Measurements from ENCODE around the gene FMNL2. TPM values are rescaled to one million over a fixed set of nuclear protein-coding genes. Genes with fewer than 3 reads are reported as not detected.

Gene FMNL2
- polyA plus RNA-seq, 1 donor from 2014 or later: 0.24 TPM

DNA sequence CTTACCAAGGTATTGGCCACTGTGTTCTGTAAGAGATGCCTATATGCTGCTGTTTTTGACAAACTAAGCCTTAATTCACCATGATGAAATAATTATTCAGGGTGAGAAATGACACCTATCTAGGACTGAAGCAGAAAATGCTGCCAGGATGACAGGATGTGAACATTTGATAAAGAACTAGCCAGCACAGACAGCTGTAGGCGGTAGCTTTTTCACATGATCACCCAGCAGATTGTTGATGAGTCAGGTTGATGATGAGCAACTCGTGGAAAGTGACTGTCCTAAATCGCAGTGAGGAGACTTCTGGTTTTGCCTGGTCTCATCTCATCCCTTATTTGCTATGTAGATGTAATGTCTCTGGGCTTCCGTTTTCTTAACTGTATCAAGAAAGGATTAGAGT lies 238.2 kb downstream of the FMNL2 start:
- H3K4me1 Mint-ChIP-seq: peaks cover 0 to 3% (median 0%) of the 10 kb centered on the region in 3 donors
- H3K9me3 Mint-ChIP-seq: no peaks in the 10 kb centered on the region
- H3K27me3 Mint-ChIP-seq: no peaks in the 10 kb centered on the region
- H3K27ac Mint-ChIP-seq: no peak overlapping the region
- H3K36me3 Mint-ChIP-seq: no peaks in the 10 kb centered on the region
- H3K4me3 Mint-ChIP-seq: no peak overlapping the region

DNA sequence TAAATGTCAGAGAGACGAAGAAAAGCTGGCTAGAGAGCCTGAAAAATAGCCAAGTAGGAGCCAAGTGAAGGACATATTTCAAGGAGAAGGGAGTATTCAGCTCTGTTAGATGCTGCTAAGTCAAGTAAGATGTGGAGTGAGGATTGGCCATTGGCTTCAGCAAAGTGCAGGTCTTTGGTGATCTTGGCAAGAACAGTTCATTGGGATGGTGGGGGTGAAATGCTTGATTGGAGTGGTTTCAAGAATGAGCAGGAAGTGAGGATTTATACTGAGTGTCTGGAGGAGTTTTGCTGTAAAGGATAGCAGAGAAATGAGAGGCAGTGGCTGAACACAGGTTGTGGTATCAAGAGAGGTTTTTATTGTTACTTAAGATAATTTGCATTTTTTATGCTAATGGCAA lies 242.6 kb downstream of the FMNL2 start:
- H3K9me3 Mint-ChIP-seq: no peaks in the 10 kb centered on the region
- peaks cover 6% of the 10 kb centered on the region for H3K36me3 Mint-ChIP-seq
- peaks cover 0 to 3% (median 0%) of the 10 kb centered on the region in 3 donors for H3K4me1 Mint-ChIP-seq

DNA sequence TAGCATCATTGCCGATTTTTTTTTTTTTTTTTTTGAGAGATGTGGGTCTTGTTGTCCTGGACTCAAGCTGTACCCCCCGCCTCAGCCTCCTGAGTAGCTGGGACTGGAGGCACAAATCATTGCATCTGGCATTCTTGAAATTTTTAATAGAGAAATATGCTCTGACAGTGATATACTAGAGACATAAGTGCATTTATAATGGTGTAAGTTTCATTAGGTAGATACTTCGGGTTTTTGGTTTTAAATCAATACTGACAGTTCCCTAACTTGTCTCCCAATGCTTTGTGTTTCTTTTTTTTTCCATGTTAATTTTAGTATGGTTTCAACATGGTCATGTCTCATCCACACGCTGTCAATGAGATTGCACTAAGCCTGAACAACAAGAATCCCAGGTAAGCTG lies 243.6 kb downstream of the FMNL2 start:
- Mint-ChIP-seq H3K4me1 (no peaks in the 10 kb centered on the region), H3K36me3 (peaks cover 6% of the 10 kb centered on the region), H3K9me3 (no peaks in the 10 kb centered on the region), H3K27me3 (no peaks in the 10 kb centered on the region), H3K27ac (no peak overlapping the region), H3K4me3 (no peak overlapping the region)

More for the DNA sequence above, 242.6 kb downstream of the FMNL2 start:
- Mint-ChIP-seq H3K27ac (no peak overlapping the region), H3K4me3 (no peak overlapping the region), H3K27me3 (no peaks in the 10 kb centered on the region)

DNA sequence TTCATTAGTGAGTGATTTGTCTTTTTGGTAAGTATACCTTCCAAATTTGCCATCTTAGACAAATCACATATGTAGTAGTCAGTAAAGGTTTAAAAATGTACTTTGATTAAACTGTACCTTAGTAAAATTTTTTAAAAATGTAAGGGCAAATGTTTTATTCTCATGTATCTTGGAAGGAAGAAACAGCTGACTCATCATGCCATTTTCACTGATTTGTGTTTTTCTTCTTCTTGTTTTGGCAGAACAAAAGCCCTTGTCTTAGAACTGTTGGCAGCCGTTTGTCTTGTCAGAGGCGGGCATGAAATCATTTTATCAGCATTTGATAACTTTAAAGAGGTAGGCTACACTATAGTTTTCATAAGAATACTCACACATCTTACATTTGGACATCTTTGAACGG lies 245.7 kb downstream of the FMNL2 start:
- Mint-ChIP-seq H3K4me1 (no peaks in the 10 kb centered on the region), H3K27ac (no peak overlapping the region), H3K36me3 (peaks cover 6% of the 10 kb centered on the region), H3K27me3 (no peaks in the 10 kb centered on the region), H3K9me3 (no peaks in the 10 kb centered on the region), H3K4me3 (no peak overlapping the region)

DNA sequence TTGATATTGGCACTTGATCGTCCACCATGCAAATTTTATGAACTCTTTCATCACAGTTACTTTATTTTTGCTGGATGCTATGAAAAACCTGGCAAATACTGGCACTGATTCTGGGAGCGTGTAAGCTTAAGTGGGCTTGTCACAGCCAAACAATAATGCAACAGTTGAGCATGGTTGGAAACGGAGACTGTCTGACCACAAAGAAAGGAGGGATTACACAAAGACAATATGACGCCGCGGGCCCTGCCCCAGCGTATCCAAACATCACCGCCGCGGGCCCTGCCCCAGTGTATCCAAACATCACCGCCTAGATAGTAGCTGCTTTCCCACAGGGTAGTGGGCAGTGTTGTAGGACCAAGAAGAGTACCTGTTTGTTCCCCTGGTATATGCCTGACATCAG lies 246.4 kb downstream of the FMNL2 start:
- Mint-ChIP-seq H3K4me3 (no peak overlapping the region), H3K27me3 (no peaks in the 10 kb centered on the region), H3K4me1 (no peaks in the 10 kb centered on the region), H3K36me3 (peaks cover 6% of the 10 kb centered on the region), H3K9me3 (no peaks in the 10 kb centered on the region), H3K27ac (no peak overlapping the region)

DNA sequence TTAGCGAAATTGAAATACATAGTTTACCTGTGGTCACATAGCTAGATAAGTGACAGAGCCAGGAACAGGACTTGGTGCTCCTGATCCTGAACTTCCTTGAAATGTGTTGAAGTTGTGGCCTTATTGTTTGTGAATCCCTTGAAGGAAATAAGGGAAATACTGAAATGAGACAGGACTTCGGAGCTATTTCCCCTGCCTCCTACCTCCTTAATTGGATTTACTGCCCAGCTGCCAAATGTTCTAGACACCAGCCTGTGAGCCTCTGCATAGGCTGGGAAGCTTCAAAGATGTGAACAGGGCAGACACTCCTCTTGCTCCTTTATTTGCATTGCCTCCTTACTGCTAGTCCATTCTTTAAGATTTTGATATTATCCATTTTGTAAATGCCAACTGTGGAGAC lies 247.1 kb downstream of the FMNL2 start:
- H3K4me1 Mint-ChIP-seq: no peaks in the 10 kb centered on the region
- peaks cover 8% of the 10 kb centered on the region for H3K36me3 Mint-ChIP-seq
- H3K27me3 Mint-ChIP-seq: no peaks in the 10 kb centered on the region
- H3K27ac Mint-ChIP-seq: no peak overlapping the region
- no peaks in the 10 kb centered on the region for H3K9me3 Mint-ChIP-seq
- no peak overlapping the region for H3K4me3 Mint-ChIP-seq

DNA sequence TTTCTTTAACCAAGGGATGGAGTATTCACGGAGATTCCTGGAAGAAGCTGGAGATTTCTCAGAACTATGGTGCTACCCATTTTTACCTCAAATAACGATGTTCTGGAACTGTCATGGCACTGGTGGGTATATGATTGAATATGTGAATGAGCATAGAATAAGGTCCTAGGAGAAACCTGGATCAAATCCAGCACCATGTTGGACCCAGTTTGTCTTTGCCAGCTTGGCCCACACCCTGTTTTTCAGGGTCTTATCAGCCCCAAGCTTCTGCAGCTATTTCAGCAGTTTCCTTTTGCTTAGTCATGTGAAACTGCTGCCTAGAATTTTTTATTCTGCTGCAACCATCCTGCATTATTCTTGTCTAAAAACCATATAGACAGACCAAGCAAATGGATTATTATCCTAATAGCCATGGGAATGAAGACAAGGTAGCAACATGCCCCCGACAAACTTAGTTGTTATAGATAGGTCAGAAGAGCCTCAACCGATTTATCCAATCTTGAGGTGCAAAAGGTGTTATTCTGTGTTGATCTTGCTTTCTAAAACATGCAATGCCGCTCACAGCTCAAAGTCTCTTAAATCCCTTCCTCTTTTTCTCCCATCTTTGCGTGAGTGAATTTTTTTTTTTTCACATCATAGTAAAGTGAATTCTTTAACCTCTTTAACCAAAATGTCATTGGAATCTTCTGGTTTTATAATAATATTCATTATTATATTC lies 248.7 kb downstream of the FMNL2 start:
- no peak overlapping the region for H3K4me3 Mint-ChIP-seq
- H3K27me3 Mint-ChIP-seq: no peaks in the 10 kb centered on the region
- no peak overlapping the region for H3K27ac Mint-ChIP-seq
- no peaks in the 10 kb centered on the region for H3K4me1 Mint-ChIP-seq
- H3K9me3 Mint-ChIP-seq: no peaks in the 10 kb centered on the region
- H3K36me3 Mint-ChIP-seq: peaks cover 8% of the 10 kb centered on the region

DNA sequence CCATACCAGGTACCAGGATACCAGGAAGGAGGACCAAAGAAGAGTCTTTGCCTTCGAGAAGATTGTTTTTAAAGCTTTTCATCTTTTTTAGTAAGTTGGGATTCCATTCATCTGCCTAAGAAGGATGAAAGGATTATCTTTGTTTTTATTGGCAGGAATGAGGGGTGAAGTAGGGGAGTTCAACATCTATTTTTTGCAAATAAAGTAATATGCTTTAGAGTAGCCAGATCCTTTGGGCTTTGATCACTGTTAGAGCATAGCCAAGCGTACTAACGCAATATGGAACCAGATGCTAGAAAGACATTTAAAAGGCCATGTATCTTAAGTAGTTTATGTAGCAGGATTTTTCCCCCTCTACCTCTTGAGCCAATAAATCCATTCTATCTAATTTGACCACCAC lies 249.3 kb downstream of the FMNL2 start:
- peaks cover 4 to 6% (median 5%) of the 10 kb centered on the region in 3 donors for H3K4me1 Mint-ChIP-seq
- no peaks in the 10 kb centered on the region for H3K27me3 Mint-ChIP-seq
- no peak overlapping the region for H3K4me3 Mint-ChIP-seq
- H3K36me3 Mint-ChIP-seq: peaks cover 8% of the 10 kb centered on the region
- no peaks in the 10 kb centered on the region for H3K9me3 Mint-ChIP-seq
- no peak overlapping the region for H3K27ac Mint-ChIP-seq

DNA sequence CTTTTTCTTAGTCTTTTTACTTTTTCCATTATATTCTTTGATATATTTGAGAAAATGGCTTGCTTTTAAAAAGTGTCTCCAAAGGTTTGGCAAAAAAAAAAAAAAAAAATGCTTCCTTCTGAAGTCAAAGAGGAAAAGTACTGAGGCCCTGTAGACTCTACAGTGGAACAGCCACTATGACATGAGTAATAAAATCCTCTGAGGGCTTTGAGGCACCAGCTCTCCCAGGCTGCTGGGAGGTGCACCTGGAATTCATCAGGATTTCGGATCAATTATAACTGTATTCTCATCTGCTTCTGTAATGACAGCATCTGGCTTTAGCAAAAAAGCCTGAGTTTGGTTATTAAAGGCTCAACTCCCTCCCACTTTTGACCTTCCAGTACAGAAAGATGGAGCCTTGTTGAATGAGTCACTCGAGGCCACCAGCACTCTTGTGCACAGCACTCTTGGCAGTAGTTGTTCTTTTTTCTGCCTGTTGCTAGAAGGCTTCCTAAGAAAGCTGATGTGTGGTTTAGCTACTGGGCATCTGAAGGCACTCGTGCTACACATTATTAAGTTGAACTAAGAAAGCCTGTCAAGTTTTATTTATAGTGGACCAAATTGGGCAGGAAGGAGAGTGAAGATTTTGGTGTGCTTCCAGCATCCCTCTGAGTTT lies 251.0 kb downstream of the FMNL2 start:
- no peak overlapping the region for H3K27ac Mint-ChIP-seq

DNA sequence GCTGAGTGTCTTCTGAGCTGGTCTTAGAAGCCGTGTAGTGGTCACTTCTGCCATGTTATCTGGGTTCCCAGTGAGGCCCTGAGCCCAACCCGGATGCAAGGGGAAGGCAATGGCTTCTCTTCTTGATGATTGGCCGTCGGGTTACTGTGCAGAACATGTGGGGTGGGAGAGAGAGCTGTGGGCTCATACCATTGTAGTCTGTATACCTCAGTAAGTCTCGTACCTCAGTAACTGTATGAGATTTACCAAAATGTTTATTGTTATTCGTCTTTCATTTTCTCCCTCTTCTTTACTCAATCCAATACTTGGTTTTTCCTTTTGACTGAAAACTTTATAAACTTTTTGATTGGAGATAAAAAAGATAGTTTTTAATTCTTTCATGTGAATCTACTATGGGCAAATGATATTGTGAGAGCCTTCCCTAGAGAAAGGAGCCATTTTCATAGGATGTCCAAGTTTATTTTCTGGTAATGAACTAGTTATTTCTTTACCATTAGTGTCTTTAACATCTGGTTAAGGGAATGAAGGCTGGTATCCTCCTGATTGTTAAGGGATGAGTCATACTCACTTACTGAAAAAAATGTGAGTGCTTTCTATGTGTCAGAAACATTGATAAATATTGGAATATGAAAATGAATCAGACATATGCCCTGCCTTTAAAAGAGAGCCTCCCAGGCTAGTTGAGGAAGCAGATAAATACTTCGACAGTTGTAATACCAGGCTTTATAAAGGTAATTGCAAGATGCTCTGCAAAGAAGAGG lies 252.4 kb downstream of the FMNL2 start:
- no peaks in the 10 kb centered on the region for H3K27me3 Mint-ChIP-seq
- H3K27ac Mint-ChIP-seq: peak overlapping the region in 1 of 3 donors; percentile 37
- peaks cover 5 to 6% (median 6%) of the 10 kb centered on the region in 3 donors for H3K4me1 Mint-ChIP-seq
- peaks cover 3% of the 10 kb centered on the region for H3K36me3 Mint-ChIP-seq
- no peak overlapping the region for H3K4me3 Mint-ChIP-seq
- H3K9me3 Mint-ChIP-seq: no peaks in the 10 kb centered on the region

More for the DNA sequence above, 251.0 kb downstream of the FMNL2 start:
- Mint-ChIP-seq H3K27me3 (no peaks in the 10 kb centered on the region), H3K4me1 (peaks cover 5 to 6% (median 6%) of the 10 kb centered on the region in 3 donors), H3K4me3 (no peak overlapping the region), H3K36me3 (peaks cover 9% of the 10 kb centered on the region), H3K9me3 (no peaks in the 10 kb centered on the region)

DNA sequence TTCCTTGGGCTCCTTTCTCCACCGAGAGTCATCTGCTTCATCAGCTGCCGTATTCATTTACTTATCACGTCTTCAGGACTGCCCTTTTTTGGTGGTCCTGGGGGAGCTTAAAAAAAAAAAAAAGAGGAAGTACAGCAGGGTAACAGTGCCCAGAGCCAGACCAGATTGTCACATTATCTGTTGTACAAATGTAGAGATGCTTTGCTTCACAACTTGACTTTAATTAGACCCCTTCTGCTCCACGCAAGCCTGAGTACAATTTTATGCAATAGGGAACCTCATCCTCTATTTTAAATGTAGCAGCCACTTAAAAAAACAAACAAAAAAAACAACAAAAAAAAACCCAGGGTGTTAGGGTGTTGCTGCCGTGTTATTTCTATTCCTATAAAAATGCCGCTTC lies 254.0 kb downstream of the FMNL2 start:
- peaks cover 3% of the 10 kb centered on the region for H3K36me3 Mint-ChIP-seq
- no peaks in the 10 kb centered on the region for H3K9me3 Mint-ChIP-seq

DNA sequence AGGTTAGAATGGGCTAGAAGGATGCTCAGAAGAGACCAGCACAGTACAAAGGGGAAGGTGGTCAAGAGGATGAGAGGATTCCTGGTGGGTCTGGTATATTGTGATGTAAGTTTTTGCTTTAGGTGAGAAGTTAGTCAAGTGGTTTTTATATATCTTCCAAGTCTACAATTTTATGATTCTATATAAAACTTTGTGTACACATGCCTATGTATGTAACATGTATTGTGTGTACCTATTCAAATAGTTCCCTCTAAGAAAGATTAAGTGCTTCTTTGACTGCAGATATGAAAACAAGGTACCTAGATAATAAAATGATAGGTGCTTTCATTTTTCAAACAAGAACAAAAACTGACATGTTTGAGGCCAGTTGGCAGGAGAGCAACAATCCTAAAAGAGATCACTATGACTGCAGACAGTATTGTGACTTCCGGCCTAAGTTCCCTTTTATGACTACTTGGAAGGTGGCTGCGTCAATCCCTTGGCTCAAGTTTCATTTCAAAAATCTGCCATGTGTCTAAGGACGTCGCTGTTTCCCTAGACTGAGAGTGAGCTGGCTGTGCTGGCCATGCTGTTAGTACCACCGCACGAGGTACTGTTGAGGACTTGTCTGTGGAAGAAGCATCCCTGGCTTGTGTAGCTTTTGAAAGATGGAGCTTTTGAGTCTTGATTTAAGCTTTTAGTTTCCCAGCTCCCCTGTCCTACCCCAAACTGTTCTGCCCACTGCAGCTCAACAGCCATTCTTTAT lies 259.2 kb downstream of the FMNL2 start:
- Mint-ChIP-seq H3K4me1 (peaks cover 4 to 14% (median 11%) of the 10 kb centered on the region in 3 donors), H3K36me3 (peaks cover 1% of the 10 kb centered on the region), H3K27me3 (no peaks in the 10 kb centered on the region), H3K27ac (peak overlapping the region in 1 of 3 donors; percentile 30), H3K9me3 (no peaks in the 10 kb centered on the region), H3K4me3 (no peak overlapping the region)

More for the DNA sequence above, 254.0 kb downstream of the FMNL2 start:
- peaks cover 6 to 12% (median 8%) of the 10 kb centered on the region in 3 donors for H3K4me1 Mint-ChIP-seq
- no peak overlapping the region for H3K27ac Mint-ChIP-seq
- H3K4me3 Mint-ChIP-seq: no peak overlapping the region
- no peaks in the 10 kb centered on the region for H3K27me3 Mint-ChIP-seq

DNA sequence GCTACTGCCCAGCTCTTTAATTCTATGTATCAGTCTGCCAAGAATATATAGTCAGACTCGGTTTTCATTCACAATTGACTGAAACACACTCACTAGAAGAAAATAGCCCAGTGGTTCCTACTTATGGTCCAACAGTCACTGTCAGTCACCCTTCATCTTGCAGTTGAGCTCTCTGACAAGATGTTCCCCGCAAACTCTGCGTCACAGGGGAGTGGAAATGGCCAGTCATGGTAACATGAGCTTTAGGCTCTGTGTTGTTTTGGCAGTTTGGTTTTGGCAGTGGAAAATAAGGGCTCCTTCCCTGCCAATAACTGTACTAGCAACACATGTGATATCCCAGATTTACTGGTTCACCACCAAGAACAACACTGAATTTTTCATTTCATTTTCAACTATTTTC lies 259.8 kb downstream of the FMNL2 start:
- Mint-ChIP-seq H3K27me3 (no peaks in the 10 kb centered on the region), H3K4me1 (peaks cover 4 to 14% (median 10%) of the 10 kb centered on the region in 3 donors), H3K9me3 (no peaks in the 10 kb centered on the region), H3K4me3 (no peak overlapping the region), H3K36me3 (no peaks in the 10 kb centered on the region), H3K27ac (no peak overlapping the region)

DNA sequence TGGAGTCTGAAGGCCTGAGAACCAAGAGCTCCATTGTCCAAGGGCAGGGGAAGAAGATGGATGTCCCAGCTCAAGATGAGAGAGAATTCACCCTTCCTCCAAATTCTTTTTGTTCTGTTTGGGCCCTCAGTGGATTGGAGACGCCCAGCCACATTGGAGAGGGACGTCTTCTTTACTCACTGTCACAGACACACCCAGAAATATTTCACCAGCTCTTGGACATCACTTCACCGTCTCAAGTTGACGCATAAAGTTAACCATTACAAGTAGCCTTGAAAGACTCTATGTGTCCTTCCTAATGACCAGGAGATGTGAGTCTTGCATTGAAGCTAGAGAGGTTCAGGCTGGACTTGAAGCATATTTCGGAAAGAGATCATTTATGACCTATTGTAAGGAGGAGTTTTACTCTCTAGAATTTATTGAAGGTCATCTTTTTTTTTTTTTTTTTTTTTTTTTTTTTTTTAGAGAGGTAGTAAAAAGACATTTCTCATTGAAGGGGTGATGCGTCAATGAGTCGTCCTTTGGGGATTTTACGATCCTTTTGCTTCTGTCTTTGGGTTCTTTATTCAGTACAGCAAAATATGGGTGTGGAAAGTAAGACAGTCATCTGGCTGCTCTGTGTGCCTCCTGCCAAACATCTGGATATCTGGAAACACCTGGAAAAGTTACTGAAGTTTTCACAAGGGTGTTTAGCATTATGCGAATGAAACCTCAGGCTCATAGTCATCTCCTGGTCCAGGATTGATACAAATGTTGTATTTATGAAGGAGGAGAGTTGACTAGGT lies 264.2 kb downstream of the FMNL2 start:
- peaks cover under 1 to 7% (median 5%) of the 10 kb centered on the region in 3 donors for H3K4me1 Mint-ChIP-seq
- no peak overlapping the region for H3K4me3 Mint-ChIP-seq
- H3K9me3 Mint-ChIP-seq: no peaks in the 10 kb centered on the region
- H3K27me3 Mint-ChIP-seq: no peaks in the 10 kb centered on the region
- no peaks in the 10 kb centered on the region for H3K36me3 Mint-ChIP-seq
- no peak overlapping the region for H3K27ac Mint-ChIP-seq
